Stimulated activated CD8-positive, alpha-beta memory T cell treated with anti-CD3 and anti-CD28 coated beads, Interleukin-4, amount 100 ng/mL, for 48 hours (primary cell): ENCODE data around the gene MAPKAPK3.

Experiments
- DNase-seq: peaks from one replicate; pipeline ENCODE4 v3.0.0-alpha.2; 2020

MAPKAPK3 gene

GRCh38 chr3:50609071-50609762 lies 7.7 kb upstream of the MAPKAPK3 start:
- DNase-seq: peak; percentile 50

- DNase-seq: peak; percentile 51
These were observed 7.2 kb upstream of the MAPKAPK3 start for GRCh38 chr3:50609763-50610085.

GRCh38 chr3:50610181-50610971 lies 6.6 kb upstream of the MAPKAPK3 start:
- DNase-seq: peak; percentile 69

GRCh38 chr3:50610992-50611463 lies 5.9 kb upstream of the MAPKAPK3 start:
- DNase-seq: no peak

GRCh38 chr3:50611464-50612233 lies 5.3 kb upstream of the MAPKAPK3 start, which contains the start of gene CISH:
CISH (minus strand) TSS chr3:50611774; CDS start chr3:50611650, 124 bp downstream.
- peak; percentile 98 for DNase-seq

GRCh38 chr3:50612234-50612882 lies 4.6 kb upstream of the MAPKAPK3 start:
- DNase-seq: no peak

- peak; percentile 52 for DNase-seq
These were observed 3.7 kb upstream of the MAPKAPK3 start for GRCh38 chr3:50612970-50613846.

GRCh38 chr3:50615190-50615589 lies 1.8 kb upstream of the MAPKAPK3 start:
- no peak for DNase-seq

- peak; percentile 89 for DNase-seq
These were observed 765 bp upstream of the MAPKAPK3 start for GRCh38 chr3:50616003-50616769.

GRCh38 chr3:50616770-50617095 lies 218 bp upstream of the MAPKAPK3 start:
- DNase-seq: peak; percentile 99

- DNase-seq: peak; percentile 57
These were observed 1.0 kb downstream of the MAPKAPK3 start for GRCh38 chr3:50617911-50618481.

GRCh38 chr3:50620420-50620819 lies 3.5 kb downstream of the MAPKAPK3 start:
- no peak for DNase-seq

- DNase-seq: no peak
These were observed 3.9 kb downstream of the MAPKAPK3 start for GRCh38 chr3:50620820-50621219.

- DNase-seq: no peak
These were observed 5.9 kb downstream of the MAPKAPK3 start for GRCh38 chr3:50622881-50623280.

GRCh38 chr3:50623840-50624474 lies 7.0 kb downstream of the MAPKAPK3 start:
- peak; percentile 76 for DNase-seq

- DNase-seq: no peak
These were observed 7.7 kb downstream of the MAPKAPK3 start for GRCh38 chr3:50624634-50625033.

GRCh38 chr3:50625231-50626182 lies 8.6 kb downstream of the MAPKAPK3 start:
- DNase-seq: no peak

- no peak for DNase-seq
These were observed 9.4 kb downstream of the MAPKAPK3 start for GRCh38 chr3:50626401-50626800.

GRCh38 chr3:50627407-50628051 lies 10.6 kb downstream of the MAPKAPK3 start:
- DNase-seq: peak; percentile 53
